Pancreas (tissue), 10 donors: Measurements from ENCODE around the gene KSR1. TPM values are rescaled to one million over a fixed set of nuclear protein-coding genes. Genes with fewer than 3 reads are reported as not detected.
"Not testable (repeated sequence)": the region's sequence is repeated elsewhere in the genome, so short reads cannot be mapped to it uniquely, and the experiment has no call there.

Experiments
- ATAC-seq, 4 donors: fragments of 200-7000 bp; cut with Tn5 transposase; one replicate each; pipeline versions ENCODE4 v1.8.0 to v1.9.1; 2020; ENCODE audit warnings: mild to moderate bottlenecking in 4 of 4, moderate library complexity in 4 of 4
- DNase-seq, 6 donors: peaks; one replicate each; pipeline ENCODE4 v3.0.0-alpha.2; 2020
- FAIRE-seq: peaks from 2 replicates; lab custom pipeline; 2012; peaks lifted over from hg19 to GRCh38; lab: Jason Lieb, UNC
- H3K27ac ChIP-seq, 4 donors: fragments of 200-600 bp; sonication (generic); 1 replicate in 3 of 4; 2 replicates in 1 of 4; pipeline versions ENCODE4 v1.5.0 to v1.8.0; 2020
- H3K27me3 ChIP-seq, 4 donors: fragments of 200-600 bp; one replicate each; pipeline ENCODE4 v1.8.0; 2021
- H3K36me3 ChIP-seq, 3 donors: fragments of 200-600 bp; sonication (generic) in 1 of 3; one replicate each; pipeline versions ENCODE4 v1.5.0 to v1.8.0; 2020 to 2021
- H3K4me1 ChIP-seq, 3 donors: fragments of 200-600 bp; one replicate each; pipeline ENCODE4 v1.8.0; 2021
- H3K4me3 ChIP-seq, 4 donors: fragments of 200-600 bp; sonication (generic) in 2 of 4; one replicate each; pipeline versions ENCODE4 v1.5.0 to v1.8.0; 2020 to 2021
- H3K9me3 ChIP-seq, 4 donors: fragments of 200-600 bp; one replicate each; pipeline ENCODE4 v1.8.0; 2021
- WGBS, 2 donors: extraction: QIAGEN DNeasy Blood & Tissue Kit; methylation state at CpG; one replicate each; pipeline ENCODE4 v1.1.7; 2013; 5-methylcytosine and 5-hydroxymethylcytosine counted together
- intact Hi-C, 3 donors: fragments of 100-400 bp; cut with DNase I; formaldehyde crosslinking; loops; one replicate each; pipeline versions ENCODE4 v1.11.1 to v1.14.2; 2022
- polyA plus RNA-seq, 2 donors: library from polyadenylated mRNA; stranded (reverse); fragments of 200-250 nt; gene quantifications; one replicate each; pipeline ENCODE4 v1.2.3, GENCODE V29; 2013
- total RNA-seq, 6 donors: library from RNA; stranded (reverse); fragmentation: NEBNext Ultra II Directional in 4 of 6; extraction: Animal tissue kit (Norgen Biotek cat#: 25700) in 4 of 6; gene quantifications; one replicate each; pipeline versions ENCODE4 v1.2.1 to v1.2.4, GENCODE V29; 2021 to 2023
- TF ChIP-seq, protein P1 (sequence below), 4 donors: fragments of 200-600 bp; sonication (generic) in 3 of 4; IDR thresholded peaks; one replicate each; pipeline versions ENCODE4 v1.5.0 to v1.8.0; 2021; ENCODE audit warnings: antibody characterized with exemption in 4 of 4
- donor health status: healthy with polysubstance abuse.
- donor health status: DM: no; HTN: no; CAD: no; lungs with moderate emphysema.
- donor health status: DM: no; HTN: no; CAD: no.
- donor health status: control.
- donor health status: control.
- donor health status: Bipolar disorder and iron deficiency.
- donor health status: DM: yes; HTN: yes; CAD: no.
- donor health status: DM: no; HTN: no; CAD: no.
- donor health status: DM: no; HTN: no; CAD: no.
- donor health status: DM: yes; HTN: yes; CAD: no.

Gene KSR1
- total and polyA plus RNA-seq, 8 donors: 68.2 to 139 (median 103) TPM

DNA sequence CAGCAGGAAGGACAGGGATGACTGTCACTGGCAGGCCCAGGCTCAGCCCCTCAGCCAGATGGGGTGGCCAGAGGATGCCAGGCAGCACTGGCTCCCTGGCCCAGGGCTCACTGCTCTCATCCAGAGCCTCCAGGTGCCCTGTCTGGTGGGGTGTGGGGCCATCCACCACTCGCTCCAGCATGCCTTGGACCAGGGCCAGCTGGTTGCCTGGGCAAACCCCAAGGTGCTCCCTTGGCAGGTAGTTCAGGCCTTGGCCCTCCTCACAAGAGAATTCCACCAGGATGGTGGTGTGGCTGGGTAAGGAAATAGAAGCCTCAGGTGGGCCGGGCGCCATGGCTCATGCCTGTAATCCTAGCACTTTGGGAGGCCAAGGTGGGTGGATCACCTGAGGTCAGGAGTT is 204.2 kb downstream of the KSR1 start:
- DNase-seq: peak in 1 of 6 donors; percentile 60
- 69 to 71% methylated on average over 3 of the region's 3 CpGs for WGBS, 2 donors
- Histone ChIP-seq H3K4me3 (no peak overlapping the region), H3K27ac (no peak overlapping the region), H3K9me3 (no peaks in the 10 kb centered on the region), H3K36me3 (no peaks in the 10 kb centered on the region), H3K4me1 (no peaks in the 10 kb centered on the region), H3K27me3 (no peaks in the 10 kb centered on the region)
- TF ChIP-seq, protein P1, sequence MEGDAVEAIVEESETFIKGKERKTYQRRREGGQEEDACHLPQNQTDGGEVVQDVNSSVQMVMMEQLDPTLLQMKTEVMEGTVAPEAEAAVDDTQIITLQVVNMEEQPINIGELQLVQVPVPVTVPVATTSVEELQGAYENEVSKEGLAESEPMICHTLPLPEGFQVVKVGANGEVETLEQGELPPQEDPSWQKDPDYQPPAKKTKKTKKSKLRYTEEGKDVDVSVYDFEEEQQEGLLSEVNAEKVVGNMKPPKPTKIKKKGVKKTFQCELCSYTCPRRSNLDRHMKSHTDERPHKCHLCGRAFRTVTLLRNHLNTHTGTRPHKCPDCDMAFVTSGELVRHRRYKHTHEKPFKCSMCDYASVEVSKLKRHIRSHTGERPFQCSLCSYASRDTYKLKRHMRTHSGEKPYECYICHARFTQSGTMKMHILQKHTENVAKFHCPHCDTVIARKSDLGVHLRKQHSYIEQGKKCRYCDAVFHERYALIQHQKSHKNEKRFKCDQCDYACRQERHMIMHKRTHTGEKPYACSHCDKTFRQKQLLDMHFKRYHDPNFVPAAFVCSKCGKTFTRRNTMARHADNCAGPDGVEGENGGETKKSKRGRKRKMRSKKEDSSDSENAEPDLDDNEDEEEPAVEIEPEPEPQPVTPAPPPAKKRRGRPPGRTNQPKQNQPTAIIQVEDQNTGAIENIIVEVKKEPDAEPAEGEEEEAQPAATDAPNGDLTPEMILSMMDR (IDR thresholded peaks at IDR 0.05): no peak
- no peak for FAIRE-seq
- intact Hi-C loops: loop anchor here in 2 of 3 donors (5.0 to 10.0 kb wide), 2 partner anchors 82 to 214 kb away; no protein-coding TSS in a partner anchor
- no peak for ATAC-seq

DNA sequence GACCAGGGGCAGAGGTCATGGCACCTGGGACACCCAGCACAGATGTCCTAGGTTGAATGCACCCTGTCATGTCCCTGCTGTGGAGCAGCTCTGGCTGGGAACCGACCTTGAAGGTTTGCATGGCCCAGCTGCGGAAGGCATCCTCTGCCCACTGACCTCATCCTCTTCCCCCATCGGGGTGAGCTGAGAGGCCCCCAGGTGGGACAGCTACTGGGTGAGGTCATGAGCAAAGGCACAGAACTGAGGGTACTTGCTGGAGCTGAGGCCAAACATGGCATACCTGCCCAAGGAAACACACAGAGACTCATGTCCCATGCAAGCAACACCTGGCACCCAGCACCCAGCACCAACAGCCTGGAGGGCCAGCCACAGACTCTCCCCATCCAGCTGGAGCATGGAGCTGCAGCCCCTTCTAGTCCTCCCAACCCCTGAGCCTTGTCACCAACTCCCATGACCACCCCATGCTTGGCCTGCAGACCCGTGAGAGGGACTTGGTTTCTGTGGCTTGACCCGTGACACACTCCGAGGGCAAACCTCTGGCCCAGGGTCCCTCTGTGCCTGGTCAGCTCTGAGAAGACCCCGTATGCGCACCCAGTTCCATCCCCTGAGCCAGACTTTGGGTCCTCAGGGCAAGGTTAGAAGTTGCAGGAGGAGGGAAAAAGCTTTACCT is 207.8 kb downstream of the KSR1 start:
- H3K4me3 ChIP-seq: no peak overlapping the region
- H3K4me1 ChIP-seq: no peaks in the 10 kb centered on the region
- H3K36me3 ChIP-seq: no peaks in the 10 kb centered on the region
- H3K27me3 ChIP-seq: no peaks in the 10 kb centered on the region
- no peak overlapping the region for H3K27ac ChIP-seq
- FAIRE-seq (no peak), ATAC-seq (no peak), DNase-seq (peak in 1 of 6 donors; percentile 44)
- intact Hi-C loops: loop anchor here in 2 of 3 donors (5.0 to 10.0 kb wide), 2 partner anchors 78 to 211 kb away; no protein-coding TSS in a partner anchor
- TF ChIP-seq, protein P1 (IDR thresholded peaks at IDR 0.05): no peak
- H3K9me3 ChIP-seq: no peaks in the 10 kb centered on the region
- 86 to 92% methylated on average over 8 of the region's 8 CpGs for WGBS, 2 donors

DNA sequence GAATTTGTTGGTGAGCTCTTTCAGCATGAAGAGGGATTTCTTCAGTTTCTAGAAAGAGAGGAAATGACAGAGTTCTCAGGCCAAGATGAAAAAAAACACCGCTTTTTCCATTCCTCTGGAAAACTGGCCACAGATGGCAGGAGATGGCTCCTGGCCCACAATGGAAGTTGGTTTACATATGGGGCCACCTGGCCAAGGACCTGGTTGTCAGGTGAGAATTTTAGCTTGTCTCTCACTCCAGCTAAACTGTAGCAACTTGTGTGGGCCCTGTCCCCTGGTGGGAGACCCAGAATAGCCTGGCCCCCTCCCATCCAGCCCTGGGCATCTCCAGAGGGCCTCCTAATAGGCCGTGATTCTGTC is 208.3 kb downstream of the KSR1 start:
- TF ChIP-seq, protein P1 (IDR thresholded peaks at IDR 0.05): no peak
- no peak for FAIRE-seq
- WGBS, 2 donors: 69 to 79% methylated on average over 2 of the region's 2 CpGs
- Histone ChIP-seq H3K27me3 (no peaks in the 10 kb centered on the region), H3K27ac (no peak overlapping the region), H3K36me3 (no peaks in the 10 kb centered on the region), H3K4me3 (no peak overlapping the region), H3K4me1 (no peaks in the 10 kb centered on the region), H3K9me3 (no peaks in the 10 kb centered on the region)
- no peak for ATAC-seq
- intact Hi-C loops: loop anchor here in 2 of 3 donors (5.0 to 10.0 kb wide), 2 partner anchors 78 to 210 kb away; no protein-coding TSS in a partner anchor
- peak in 1 of 6 donors; percentile 19 for DNase-seq

DNA sequence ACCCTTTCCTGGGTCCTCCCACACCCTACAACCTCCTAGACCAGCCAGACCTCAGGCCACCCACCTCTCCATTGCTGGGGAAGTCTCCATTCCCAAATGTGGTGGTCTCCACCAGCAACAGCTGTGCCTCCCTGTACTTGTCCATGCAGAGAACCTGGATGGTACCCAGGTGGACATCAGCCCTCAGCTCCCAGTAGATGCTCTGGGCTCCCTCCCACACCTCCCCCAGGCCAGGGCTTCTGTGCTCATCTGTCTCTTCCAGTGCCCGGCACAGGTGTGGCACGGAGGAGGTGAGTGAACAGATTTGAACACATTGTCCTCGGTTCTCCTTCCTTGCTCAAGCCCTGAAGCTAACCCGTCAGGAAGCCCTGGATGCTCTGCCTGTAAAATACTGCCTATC is 209.3 kb downstream of the KSR1 start:
- no peak for ATAC-seq
- intact Hi-C loops: loop anchor here in 1 of 3 donors (10.0 kb wide), 1 partner anchor 209 kb away; no protein-coding TSS in a partner anchor
- H3K4me1 ChIP-seq: no peaks in the 10 kb centered on the region
- H3K27ac ChIP-seq: no peak overlapping the region
- DNase-seq: peak in 1 of 6 donors; percentile 29
- H3K27me3 ChIP-seq: no peaks in the 10 kb centered on the region
- TF ChIP-seq, protein P1 (IDR thresholded peaks at IDR 0.05): no peak
- no peaks in the 10 kb centered on the region for H3K36me3 ChIP-seq
- H3K4me3 ChIP-seq: no peak overlapping the region
- FAIRE-seq: no peak
- WGBS, 2 donors: 80 to 83% methylated on average over 4 of the region's 4 CpGs
- no peaks in the 10 kb centered on the region for H3K9me3 ChIP-seq

DNA sequence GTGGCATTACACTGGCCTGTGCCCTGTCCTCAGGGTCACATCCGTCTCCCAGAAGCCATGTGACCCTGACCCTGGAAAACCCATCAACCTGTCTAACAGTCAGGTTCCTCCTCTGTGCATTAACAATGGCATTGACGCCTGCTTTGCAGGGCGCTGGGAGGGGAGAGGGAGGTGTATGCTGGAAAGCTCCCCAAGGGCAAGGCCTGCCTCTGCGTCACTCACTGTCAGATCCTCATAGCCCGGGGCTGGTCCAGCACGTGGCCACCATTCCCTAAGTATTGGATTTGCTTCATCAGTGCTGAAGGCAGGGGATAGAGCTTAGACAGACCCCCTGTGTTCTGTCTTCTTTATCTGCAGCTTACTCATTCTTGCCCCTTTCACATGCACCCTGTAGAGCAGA is 210.0 kb downstream of the KSR1 start:
- FAIRE-seq, H3K27me3 ChIP-seq, H3K36me3 ChIP-seq, H3K4me1 ChIP-seq, ATAC-seq, H3K4me3 ChIP-seq, H3K9me3 ChIP-seq, H3K27ac ChIP-seq, DNase-seq: not testable (repeated sequence)
- intact Hi-C loops: loop anchor here in 1 of 3 donors (10.0 kb wide), 1 partner anchor 209 kb away; no protein-coding TSS in a partner anchor
- 65 to 71% methylated on average over 6 of the region's 6 CpGs for WGBS, 2 donors
